ENCODE measurements around the gene PRRG4.
"Not testable (repeated sequence)": the region's sequence is repeated elsewhere in the genome, so short reads cannot be mapped to it uniquely, and the experiment has no call there.

PRRG4 gene

DNA sequence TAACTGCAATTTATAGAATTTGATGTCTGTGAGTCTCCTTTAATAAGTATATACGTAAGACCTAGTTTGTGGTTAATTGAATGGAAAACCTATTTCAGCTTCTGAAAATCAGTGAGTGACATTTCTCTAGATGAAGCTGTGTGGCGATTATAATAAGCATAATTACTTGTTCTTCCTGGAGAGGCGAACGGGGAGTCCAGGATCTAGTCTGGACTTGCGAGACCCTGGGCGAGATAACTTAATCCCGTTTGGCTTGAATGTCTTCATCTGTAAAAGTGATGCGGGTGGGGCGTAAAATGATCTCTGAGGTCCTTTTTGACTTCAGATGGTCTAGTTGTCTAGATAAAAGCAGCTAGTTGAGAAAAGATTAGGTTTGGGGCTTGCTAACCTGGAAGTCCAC is 1.1 kb downstream of the PRRG4 start:
- DNase-seq (ENCODE audit: low read depth in 2 of 2) = no peak

DNA sequence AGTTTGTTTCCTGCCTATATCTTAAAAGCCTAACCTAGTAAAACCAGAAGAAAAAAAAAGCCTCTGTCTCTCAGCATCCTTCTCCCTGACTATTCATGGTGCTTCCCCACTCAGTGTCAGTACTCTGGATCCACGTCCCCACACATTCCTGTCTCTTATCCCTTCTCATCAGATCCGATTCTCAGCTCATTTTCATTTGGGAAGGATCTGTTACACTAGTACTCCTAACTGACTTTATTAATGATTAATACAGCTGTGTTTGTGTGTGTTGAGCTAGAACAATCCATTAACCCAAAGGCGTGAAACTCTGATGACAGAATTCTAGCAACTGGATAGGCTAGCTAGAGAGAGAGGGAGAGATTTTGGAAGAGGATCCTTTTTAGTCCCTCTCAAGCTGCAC is 1.5 kb downstream of the PRRG4 start:
- DNase-seq (ENCODE audit: low read depth in 2 of 2) = no peak

DNA sequence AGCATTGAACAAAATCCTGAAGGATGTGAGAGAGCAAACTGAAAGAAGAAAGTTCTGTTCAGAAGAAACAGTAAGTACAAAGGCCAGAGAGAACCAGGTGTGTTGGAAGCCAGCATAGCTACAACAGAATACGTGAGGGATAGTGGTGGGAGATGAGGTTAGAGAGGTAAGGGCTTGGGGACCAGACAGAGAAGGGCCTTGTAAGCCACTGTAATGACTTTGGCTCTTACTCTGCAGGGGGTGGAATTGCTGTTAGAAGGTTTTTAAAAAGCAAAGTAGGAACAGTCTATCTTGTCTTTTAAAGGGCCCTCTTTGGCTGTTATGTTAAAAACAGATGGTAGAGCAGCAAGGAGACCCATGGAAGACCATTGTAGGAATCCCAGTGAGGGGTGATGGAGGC is 4.2 kb downstream of the PRRG4 start:
- no peak for DNase-seq (ENCODE audit: low read depth in 2 of 2)

DNA sequence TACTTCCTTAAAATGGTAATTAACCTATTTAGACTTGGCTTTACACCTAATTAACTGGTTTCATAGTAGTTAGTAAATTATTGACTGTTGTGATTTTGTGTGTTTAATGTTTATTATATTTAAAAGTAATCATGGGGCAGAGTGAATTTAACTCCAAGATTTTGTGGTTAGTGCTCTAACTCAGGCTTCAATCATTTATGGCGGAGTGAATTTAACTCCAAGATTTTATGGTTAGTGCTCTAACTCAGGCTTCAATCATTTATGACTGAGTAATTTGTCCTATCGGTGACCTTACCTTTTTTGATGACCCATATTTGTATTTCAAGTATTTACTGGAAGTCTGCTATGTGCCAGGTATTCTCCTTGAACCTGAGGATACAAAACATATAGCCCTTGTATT is 7.2 kb downstream of the PRRG4 start:
- DNase-seq (ENCODE audit: low read depth in 2 of 2) = no peak

DNA sequence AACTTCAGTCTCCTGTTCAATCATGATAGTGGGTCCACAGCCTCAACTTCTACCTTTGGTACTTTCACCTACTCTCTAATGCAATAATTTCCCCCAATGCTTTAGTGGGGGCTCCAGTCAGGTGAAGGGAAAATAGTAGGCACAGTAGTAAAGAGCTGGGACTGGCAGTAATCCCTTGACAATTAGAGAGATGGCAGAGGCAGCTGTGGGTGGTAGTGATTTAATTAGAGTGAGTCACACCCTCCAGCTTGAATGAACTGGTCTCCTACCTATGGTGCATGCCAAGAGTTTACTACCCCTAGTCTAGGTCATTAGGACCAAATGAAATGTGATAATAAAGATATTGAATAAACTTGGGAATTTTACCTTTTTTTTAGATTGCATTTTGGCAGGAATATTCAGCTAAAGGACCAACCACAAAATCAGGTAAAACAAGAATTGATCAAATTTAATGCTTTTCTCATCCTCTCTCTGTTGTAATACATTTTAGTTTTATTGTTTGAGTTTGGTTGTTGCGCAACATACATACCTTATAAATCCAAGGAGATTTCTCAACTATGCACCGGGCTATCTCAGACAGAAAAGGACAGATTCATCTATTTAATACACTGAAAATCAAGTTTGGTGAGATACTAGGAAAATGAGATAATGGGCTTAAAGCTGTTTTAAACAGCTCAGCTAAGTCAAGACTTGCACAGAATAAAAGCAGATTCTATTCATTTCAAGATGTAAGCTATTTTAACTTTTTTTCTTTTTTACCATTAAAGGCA is 9.0 kb downstream of the PRRG4 start:
- no peak for DNase-seq (ENCODE audit: low read depth in 2 of 2)

DNA sequence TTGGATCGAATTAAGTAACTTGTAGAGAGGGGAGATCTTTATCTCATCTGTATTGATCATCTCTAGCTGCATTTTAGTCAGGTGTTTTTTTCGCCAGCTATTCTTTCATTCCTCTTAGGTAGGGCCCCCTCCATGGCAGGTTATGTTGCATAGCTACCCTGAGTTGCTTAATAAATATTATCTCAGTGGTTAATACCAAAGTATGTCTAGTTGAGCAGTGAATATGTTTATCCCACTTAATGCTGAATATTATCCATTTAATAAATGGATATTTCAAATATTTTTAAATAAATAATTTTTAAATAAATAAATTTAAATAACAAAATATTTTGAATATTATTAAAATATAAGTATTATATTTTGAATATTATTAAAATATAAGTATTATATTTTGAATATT is 9.6 kb downstream of the PRRG4 start:
- no peak for DNase-seq (ENCODE audit: low read depth in 2 of 2)

DNA sequence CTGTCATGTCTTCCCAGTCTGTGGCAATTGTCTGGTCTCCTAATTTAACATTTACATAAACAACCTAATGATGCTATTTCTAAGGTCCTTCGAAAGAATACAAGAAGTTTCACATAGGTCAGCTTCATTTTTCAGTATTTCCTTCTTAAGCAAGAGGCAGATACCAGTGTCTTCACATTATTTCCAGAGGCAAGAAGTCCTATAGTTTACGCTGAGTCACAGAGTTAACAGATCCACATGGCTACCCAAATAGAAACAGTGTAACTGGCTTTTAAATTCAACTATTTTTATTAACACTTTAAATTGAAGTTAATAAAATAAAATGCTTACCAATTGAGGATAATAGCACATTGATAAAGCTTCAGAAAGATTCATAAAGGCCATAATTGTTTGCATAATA is 10.9 kb downstream of the PRRG4 start:
- no peak for DNase-seq (ENCODE audit: low read depth in 2 of 2)

DNA sequence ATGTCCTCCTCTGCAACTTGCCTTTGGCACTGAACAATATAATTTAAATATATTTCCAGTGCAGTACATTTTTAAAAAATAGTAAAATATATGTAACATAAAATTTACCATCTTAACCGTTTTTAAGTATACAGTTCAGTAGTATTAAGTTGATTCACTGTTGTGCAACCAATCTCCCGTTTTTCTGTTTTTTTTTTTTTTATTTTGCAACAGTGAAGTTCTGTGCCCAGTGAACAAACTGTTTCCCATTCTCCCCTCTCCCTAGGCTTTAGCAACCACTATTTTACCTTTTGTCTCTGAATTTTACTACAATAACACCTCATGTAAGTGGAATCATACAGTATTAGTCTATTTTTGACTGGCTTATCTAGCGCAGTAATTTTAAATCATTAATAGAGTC is 13.8 kb downstream of the PRRG4 start:
- no peak for DNase-seq (ENCODE audit: low read depth in 2 of 2)

DNA sequence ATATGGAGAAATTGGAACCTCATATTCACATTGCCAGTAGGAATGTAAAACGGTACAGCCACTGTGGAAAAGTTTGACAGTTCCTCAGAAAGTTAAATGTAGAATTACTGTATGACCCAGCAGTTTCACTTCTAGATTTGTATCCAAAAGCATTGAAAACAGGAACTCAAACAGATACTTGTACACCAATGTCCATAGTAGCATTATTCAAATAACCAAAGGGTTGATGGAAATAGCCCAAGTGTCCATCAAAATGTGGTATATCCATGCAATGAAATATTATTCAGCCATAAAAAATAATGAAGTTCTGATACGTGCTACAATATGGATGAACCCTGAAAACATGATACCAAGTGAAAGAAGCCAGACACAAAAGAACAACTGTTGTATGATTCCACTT is 17.8 kb downstream of the PRRG4 start:
- DNase-seq (ENCODE audit: low read depth in 2 of 2) = no peak

DNA sequence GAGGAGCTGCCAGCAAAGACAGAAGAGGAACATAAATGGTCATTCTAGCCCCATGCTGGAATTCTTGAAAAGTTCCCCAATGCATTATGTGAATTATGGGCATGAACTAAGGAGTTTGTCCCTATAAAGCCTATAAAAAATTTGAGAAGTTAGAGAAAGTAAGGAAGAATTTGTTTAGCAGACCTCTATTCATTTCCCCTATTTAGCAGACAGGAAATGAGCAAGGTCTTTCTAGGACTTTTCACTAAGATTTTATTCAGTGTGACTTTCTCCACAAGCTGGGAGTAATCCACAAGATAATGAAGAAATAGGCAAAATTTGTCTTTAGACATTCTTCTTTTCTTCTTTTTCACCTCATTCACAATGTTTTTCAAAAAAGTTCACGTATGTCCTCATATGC is 20.0 kb downstream of the PRRG4 start:
- DNase-seq (ENCODE audit: low read depth in 2 of 2) = no peak

DNA sequence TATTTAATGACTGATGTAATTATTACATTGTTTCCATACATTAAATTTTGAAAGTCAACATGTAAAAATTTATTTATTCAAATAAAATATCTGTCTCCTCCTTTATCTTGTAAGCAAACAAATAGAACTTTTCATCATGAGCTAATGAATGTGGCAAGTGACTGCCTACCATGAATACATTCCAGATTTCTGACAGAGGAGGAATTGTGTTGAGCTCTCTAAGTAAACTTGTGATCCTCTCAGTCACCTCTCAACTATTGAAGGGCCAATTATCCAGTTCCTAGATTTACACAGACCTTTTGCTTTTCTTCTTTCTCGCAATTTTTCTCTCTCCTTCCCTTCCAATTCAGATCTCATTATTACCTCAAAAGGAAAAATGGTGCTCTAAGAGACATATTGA is 21.5 kb downstream of the PRRG4 start:
- DNase-seq (ENCODE audit: low read depth in 2 of 2) = no peak

DNA sequence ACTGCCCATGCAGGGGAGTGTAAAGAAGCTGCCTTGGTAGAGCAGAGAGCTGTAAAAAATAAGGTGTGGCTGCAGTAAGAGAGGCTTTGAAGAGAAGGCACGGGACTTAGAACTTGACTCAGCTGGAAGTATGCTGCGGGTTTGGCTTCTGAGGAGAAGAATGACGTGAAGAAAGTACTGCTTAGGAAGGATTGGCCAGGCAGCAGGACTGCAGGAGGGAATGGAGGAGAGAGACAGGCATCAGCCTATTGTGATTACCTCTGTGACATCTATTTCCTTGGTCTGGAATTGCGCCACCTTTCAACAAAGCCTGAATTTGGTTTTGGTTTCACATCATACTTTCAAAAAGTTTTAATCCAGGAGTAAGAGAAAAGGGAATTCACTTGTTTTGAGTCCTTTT is 22.5 kb downstream of the PRRG4 start:
- DNase-seq (ENCODE audit: low read depth in 2 of 2) = no peak

DNA sequence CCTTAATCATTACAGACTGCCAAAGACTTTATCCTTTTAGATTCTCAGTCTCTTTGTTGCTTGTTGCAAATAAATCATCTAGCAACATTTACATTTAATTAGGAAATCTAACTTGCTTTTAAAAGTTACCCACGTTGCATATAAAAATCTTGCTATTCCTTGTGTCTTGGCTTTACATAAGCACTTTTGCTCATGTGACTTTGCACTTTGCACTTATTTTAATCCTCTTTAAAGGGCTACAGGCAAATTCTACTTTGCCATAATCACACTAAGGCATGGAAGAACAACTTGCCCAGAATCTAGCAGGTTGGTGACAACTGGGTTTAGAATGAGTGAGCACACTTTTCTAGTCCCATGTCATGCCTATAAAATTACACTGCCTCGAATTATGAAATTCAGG is 25.9 kb downstream of the PRRG4 start:
- no peak for DNase-seq (ENCODE audit: low read depth in 2 of 2)

DNA sequence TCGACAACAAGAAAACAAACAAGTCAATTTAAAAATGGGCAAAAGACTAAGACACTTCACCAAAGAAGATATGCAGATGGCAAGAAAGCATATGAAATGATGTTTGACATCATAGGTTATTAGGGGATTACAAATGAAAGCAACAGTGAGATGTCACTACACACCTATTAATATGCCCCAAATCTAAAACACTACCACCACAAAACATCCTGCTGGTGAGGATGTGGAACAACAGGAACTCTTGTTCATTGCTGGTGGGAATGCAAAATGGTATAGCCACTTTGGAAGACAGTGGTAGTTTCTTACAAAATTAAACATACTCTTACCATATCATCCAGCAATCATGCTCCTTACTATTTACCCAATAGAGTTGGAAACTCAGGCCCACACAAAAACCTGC is 29.0 kb downstream of the PRRG4 start:
- DNase-seq (ENCODE audit: low read depth in 2 of 2) = no peak

DNA sequence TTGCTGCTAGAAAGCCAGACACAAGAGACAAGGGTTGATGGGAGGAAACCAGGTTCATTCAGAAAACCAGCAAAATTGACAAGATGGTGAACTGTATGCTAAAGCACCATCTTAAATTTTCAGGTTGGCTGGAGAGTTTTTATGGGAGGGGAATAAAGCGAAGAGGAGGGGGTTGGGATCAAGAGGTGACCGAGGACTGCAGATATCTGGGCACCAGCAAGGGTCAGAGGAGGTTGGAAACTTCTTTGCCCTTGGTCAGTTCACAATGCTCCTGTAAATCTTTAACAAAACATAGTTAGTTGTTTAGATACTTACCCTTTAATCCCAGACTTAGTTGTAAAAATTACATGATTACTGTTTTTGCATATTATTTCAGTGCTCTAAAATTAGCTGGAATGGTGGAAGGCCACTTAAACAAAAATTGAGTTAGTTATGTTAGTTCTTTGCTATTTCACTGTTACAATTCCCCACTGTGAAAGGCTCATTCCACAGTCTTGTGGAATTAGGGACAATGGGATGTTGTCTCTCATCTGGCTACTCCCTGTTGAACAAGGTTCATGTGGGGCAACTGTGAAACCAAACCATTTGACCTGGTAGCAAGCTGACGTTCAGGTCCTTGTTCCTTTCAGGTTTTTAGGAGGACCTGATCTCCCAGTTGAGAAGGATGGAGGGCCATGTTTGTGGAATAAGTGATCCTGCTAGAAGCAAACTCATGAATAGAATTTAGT is 32.3 kb downstream of the PRRG4 start:
- no peak for DNase-seq (ENCODE audit: low read depth in 2 of 2)

DNA sequence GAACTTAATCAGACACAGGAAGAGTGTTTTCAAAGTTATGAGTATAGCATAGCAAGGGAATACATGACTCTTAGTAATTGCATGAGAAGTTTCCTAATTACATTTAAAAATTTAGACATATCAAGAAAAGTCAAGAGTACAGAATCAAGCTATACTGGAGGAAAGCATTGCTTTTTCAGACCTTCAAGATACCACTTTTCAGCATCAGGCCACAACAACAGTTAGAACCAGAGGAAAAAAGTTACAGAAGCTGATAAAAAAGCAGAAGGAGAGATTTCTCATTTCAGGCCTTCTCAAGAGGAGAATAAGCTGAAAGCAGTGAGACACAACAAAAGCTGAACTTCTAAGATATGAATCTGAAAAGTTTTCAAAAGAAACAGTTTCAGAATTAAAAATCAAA is 34.8 kb downstream of the PRRG4 start:
- DNase-seq (ENCODE audit: low read depth in 2 of 2) = no peak

DNA sequence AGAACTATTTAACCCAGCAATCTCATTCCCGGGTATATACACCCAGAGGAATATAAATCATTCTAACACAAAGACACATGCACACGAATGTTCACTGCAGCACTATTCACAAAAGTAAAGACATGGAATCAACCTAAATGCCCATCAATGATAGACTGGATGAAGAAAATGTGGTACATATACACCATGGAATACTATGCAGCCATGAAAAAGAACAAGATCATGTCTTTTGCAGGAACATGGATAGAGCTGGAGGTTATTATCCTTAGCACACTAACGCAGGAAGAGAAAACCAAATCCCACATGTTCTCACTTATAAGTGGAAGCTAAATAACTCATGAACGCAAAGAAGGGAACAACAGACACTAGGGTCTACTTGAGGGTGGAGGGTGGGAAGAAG is 39.0 kb downstream of the PRRG4 start:
- DNase-seq (ENCODE audit: low read depth in 2 of 2) = not testable (repeated sequence)

DNA sequence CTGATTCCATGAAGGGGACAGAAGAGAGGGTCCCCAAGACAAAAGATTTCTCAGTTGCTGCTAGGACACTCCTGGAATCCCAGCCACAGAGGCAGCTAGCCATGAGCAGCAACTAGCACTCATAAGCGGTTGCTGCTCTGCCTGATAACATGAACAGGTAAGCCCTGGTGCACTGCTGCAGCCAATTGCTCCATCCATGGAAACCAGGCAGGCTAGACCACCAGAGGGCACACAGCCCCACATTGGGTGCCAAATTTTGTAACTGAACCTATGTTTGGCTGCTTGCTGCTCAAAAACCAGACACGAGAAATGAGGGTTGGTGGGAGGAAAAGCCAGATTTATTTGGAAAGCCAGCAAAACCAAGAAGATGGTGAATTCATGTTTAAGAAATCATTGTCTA is 40.9 kb downstream of the PRRG4 start:
- DNase-seq (ENCODE audit: low read depth in 2 of 2) = no peak

DNA sequence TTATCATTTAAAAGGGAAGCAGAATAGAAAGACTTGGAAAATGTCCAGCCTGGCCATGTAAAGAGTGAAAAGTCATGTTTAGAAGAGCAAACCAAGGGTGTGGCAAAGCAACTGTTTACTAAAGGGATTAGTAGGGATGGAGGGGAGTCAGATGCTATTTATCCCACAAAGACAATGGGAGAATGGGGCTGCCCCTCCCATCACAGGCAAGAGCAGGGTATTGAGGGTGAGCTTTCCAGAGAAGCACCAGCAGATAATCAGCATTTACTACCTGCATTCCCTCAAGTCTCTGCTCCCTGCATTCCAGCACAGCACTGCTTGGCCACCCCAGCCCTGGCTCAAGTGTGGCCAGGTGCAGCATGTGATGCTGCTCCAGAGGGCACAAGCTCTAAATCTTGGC is 44.4 kb downstream of the PRRG4 start:
- no peak for DNase-seq (ENCODE audit: low read depth in 2 of 2)

DNA sequence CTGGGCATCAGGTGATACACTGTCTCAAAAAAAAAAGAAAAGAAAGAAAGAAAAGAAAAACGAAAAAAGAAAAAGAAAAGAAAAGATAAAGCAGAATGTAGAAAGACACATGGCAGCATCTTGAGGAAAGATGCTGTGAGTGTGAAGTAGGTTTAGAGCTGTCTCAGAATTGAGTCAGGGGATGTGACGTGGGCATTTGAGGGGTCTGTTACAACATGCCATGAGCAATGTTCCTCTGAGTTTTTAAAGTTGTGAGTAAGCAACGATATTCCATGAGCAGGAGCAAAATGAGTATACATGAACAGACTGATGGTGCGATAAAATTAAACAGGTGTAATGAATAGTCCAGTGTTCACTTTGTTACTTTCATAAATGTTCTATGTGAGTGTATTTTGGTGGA is 51.6 kb downstream of the PRRG4 start:
- no peak for DNase-seq (ENCODE audit: low read depth in 2 of 2)

DNA sequence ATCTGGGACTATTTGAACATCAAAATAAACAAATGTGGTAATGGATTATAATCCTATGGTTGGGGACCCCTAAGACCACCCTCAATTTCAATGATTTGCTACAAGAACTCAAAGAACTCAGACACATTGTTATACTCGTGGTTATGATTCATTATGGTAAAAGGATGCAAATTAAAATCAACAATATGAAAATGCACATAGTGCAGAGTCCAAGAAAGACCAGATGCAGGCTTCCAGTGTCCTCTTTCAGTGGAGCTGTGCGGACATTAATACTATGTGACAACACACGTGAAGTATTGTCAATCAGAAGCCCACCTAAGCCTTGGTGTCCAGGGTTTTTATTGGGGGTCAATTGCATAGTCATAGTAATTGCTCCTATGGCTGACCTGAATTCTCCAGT is 53.7 kb downstream of the PRRG4 start:
- no peak for DNase-seq (ENCODE audit: low read depth in 2 of 2)

DNA sequence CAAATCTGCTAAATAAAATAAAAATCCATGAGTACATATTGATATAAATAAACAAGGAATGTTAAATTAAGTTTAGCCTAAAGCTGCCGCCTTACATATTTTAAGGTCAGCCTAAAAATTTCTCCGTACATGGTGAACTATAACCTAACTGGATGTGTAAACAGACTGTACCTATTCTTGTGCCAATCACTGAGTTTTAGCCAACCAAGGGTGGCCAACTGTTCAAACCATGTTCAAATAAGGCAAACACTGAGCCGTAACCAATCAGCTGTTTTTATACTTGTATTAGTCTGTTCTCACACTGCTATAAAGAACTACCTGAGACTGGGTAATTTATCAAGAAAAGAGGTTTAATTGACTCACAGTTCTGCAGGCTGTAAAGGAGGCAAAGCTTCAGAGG is 54.3 kb downstream of the PRRG4 start:
- DNase-seq (ENCODE audit: low read depth in 2 of 2) = no peak

DNA sequence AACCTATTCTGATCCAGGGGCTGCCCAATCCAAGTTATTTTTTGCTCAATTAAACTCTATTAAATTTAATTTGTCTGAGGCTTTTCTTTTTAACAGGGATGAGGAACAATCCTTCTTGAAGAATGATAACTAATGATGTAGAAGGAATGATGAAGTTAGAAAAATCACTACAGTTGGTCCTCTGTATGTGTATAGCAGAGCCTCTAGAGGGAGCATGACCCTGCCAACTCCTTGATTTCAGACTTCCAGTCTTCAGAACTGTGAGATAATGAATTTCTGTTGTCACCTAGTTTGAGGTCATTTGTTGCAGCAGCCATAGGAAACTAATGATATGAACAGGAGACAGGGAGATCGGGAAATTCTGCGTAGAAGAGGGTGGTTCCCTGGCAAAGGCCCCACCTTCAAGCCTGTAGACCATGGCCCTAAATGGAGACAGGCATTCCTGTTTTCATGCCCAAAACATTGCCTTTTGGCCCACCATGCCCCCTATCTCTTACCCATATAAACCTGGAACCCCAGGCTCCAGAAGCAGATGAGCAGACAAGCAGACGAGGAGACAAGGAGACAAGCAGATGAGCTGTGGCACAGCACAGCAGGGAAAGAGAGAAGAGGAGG is 55.1 kb downstream of the PRRG4 start:
- DNase-seq (ENCODE audit: low read depth in 2 of 2) = no peak
